Transverse colon (tissue), 4 donors: ENCODE data around the gene TMC5. TPM values are rescaled to one million over a fixed set of nuclear protein-coding genes. Genes with fewer than 3 reads are reported as not detected.
"Not testable (repeated sequence)": the region's sequence is repeated elsewhere in the genome, so short reads cannot be mapped to it uniquely, and the experiment has no call there.

ENCODE experiments used
- DNase-seq: peaks from one replicate; pipeline ENCODE4 v3.0.0-alpha.2; 2019
- H3K27ac ChIP-seq, 4 donors: fragments of 200-600 bp; sonication (generic); 2 replicates each; pipeline ENCODE4 v1.5.1; 2016 to 2018; ENCODE audit warnings: inconsistent platforms in 4 of 4
- H3K27me3 ChIP-seq: fragments of 200-600 bp; sonication (generic); 2 replicates; pipeline ENCODE4 v1.5.1; 2017; ENCODE audit warnings: inconsistent platforms
- H3K36me3 ChIP-seq, 4 donors: fragments of 200-600 bp; sonication (generic); 2 replicates each; pipeline ENCODE4 v1.5.1; 2017 to 2019; ENCODE audit warnings: inconsistent platforms in 4 of 4
- H3K4me1 ChIP-seq, 4 donors: fragments of 200-600 bp; sonication (generic); 2 replicates each; pipeline ENCODE4 v1.5.1; 2017 to 2020; ENCODE audit warnings: inconsistent platforms in 4 of 4
- H3K4me3 ChIP-seq, 4 donors: fragments of 200-600 bp; sonication (generic); 1 replicate in 1 of 4; 2 replicates in 3 of 4; pipeline versions ENCODE4 v1.5.1 to v1.6.1; 2017 to 2019; ENCODE audit warnings: inconsistent platforms in 4 of 4
- H3K9me3 ChIP-seq, 2 donors: fragments of 200-600 bp; sonication (generic); 2 replicates each; pipeline ENCODE4 v1.5.1; 2017 to 2019; ENCODE audit warnings: inconsistent platforms in 2 of 2
- CTCF ChIP-seq, 5 experiments: fragments of 200-600 bp in 3 of 5; fragments of 450-650 bp in 2 of 5; sonication (generic) in 3 of 5; IDR thresholded peaks; 1 replicate in 2 of 5; 2 replicates in 3 of 5; pipeline ENCODE4 v1.5.1; 2016 to 2017; ENCODE audit warnings: antibody characterized with exemption in 5 of 5, inconsistent platforms in 3 of 5, mild to moderate bottlenecking in 2 of 5, moderate library complexity in 1 of 5
- EP300 ChIP-seq: sonication (generic); formaldehyde crosslinking; IDR thresholded peaks from one replicate; pipeline ENCODE4 v1.6.1; 2017; ENCODE audit warnings: antibody characterized with exemption, low read depth
- POLR2A ChIP-seq: fragments of 450-650 bp; IDR thresholded peaks from one replicate; pipeline ENCODE4 v1.6.1; 2016; ENCODE audit warnings: antibody characterized with exemption, mild to moderate bottlenecking, moderate library complexity
- POLR2AphosphoS5 ChIP-seq, 3 donors: sonication (generic); formaldehyde crosslinking; IDR thresholded peaks; one replicate each; pipeline ENCODE4 v1.6.1; 2016; ENCODE audit warnings: antibody characterized with exemption in 3 of 3
- WGBS, 2 donors: methylation state at CpG; one replicate each; pipeline ENCODE4 v1.1.5; 2018; ENCODE audit warnings: low coverage in 1 of 2; 5-methylcytosine and 5-hydroxymethylcytosine counted together
- in situ Hi-C, 4 donors: fragments of 200-750 bp; cut with MboI; loops; one replicate each; pipeline versions ENCODE4 v1.15.0 to v1.15.1; 2017; ENCODE audit warnings: low sequenced_read_pairs in 3 of 4, low pct_ligation_motif_present in 1 of 4, low pct_unique_long_range_greater_than_20kb in 1 of 4
- intact Hi-C: fragments of 100-400 bp; cut with DNase I; formaldehyde crosslinking; loops from one replicate; pipeline ENCODE4 v1.15.1; 2023; ENCODE audit warnings: low total_unique reads
- total RNA-seq, 4 donors: library from RNA; depleted of rRNA; stranded (reverse); fragments of >200 nt; gene quantifications; one replicate each; pipeline ENCODE4 v1.1.0, GENCODE V29; 2016

TMC5 gene
- total RNA-seq, 4 donors from 2014 or later, result 14.5 to 94.6 (median 82.4) TPM

DNA sequence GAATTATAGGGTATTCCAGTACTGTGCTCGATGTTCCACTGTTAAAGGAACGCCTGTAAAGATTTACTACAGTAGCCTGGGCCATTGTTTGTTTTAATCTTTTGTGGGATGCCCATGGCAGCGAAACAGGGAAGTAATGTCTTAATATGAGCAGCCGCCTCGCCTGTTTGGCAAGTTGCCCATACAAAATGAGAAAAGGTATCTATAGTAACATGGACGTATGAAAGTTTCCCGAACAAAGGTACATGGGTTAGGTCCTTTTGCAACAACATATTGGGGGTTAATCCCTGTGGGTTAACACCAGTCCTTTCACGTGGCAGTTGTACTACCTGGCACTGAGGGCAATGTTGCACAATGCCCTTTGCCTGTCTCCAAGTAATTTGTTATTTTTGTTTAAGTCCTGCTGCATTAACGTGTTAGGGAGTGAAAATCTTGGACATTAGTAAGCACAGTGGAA is 21.1 kb upstream of the TMC5 start:
- intact Hi-C loops, result no loop called here
- TF ChIP-seq POLR2AphosphoS5 (IDR thresholded peaks at IDR 0.05) (peak in 2 of 3 donors; percentile 49 to 56), POLR2A (no peak), EP300 (peak; percentile 13), CTCF (IDR thresholded peaks at IDR 0.05) (no peak)
- Histone ChIP-seq H3K27me3 (peaks cover 4% of the 10 kb centered on the region), H3K36me3 (no peaks in the 10 kb centered on the region), H3K4me1 (peaks cover 2 to 41% (median 24%) of the 10 kb centered on the region in 4 donors), H3K27ac (peak overlapping the region; percentile 68 to 92 (median 85)), H3K9me3 (peaks cover 7 to 12% of the 10 kb centered on the region in 2 donors), H3K4me3 (peak overlapping the region in 1 of 4 donors; percentile 14)
- in situ Hi-C loops, result no loop called here
- DNase-seq, result peak; percentile 84
- 16 to 18% methylated on average over 6 to 9 of the region's 9 CpGs for WGBS, 2 donors

- in situ Hi-C loops, intact Hi-C loops, H3K27me3 ChIP-seq, H3K4me3 ChIP-seq, H3K36me3 ChIP-seq, DNase-seq: not testable (repeated sequence)
- Histone ChIP-seq H3K9me3 (peaks cover 10 to 19% of the 10 kb centered on the region in 2 donors), H3K4me1 (peaks cover 2 to 41% (median 24%) of the 10 kb centered on the region in 4 donors), H3K27ac (peak overlapping the region; percentile 68 to 92 (median 85))
- 41 to 58% methylated on average over 2 of the region's 2 CpGs for WGBS, 2 donors
These were observed 20.3 kb upstream of the TMC5 start for GRCh38 chr16:19397373-19397772.

DNA sequence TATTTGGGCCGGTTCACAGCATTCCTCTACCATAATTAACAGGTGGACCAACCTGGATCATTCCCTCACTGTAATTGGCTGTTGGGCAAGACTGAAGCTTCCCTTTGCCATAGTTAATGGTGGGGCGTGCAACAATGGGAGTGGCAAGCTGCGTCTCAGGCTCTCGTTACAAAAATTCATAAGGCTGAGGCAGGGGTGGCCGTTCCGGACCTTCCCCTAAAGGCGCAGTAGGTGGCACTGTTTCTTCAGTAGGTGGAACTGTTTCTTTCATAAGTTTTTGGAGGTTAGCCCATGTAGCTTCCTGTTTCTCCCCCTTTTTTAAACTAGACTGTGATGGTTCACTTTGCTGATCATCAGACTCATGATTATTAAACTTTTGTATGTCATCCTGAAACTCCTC is 17.0 kb upstream of the TMC5 start:
- Histone ChIP-seq H3K27me3 (no peaks in the 10 kb centered on the region), H3K4me1 (peaks cover under 1 to 13% (median 8%) of the 10 kb centered on the region in 4 donors), H3K4me3 (no peak overlapping the region), H3K36me3 (no peaks in the 10 kb centered on the region), H3K9me3 (peaks cover 10 to 20% of the 10 kb centered on the region in 2 donors), H3K27ac (no peak overlapping the region)
- no peak for TF ChIP-seq CTCF (IDR thresholded peaks at IDR 0.05)
- no peak for TF ChIP-seq POLR2AphosphoS5 (IDR thresholded peaks at IDR 0.05)
- no peak for TF ChIP-seq EP300
- TF ChIP-seq POLR2A, result no peak
- 72% methylated on average over 7 of the region's 7 CpGs; no CpG with 5 or more reads in 1 of the 2 donors for WGBS, 2 donors
- no peak for DNase-seq
- intact Hi-C loops (no loop called here), in situ Hi-C loops (no loop called here)

DNA sequence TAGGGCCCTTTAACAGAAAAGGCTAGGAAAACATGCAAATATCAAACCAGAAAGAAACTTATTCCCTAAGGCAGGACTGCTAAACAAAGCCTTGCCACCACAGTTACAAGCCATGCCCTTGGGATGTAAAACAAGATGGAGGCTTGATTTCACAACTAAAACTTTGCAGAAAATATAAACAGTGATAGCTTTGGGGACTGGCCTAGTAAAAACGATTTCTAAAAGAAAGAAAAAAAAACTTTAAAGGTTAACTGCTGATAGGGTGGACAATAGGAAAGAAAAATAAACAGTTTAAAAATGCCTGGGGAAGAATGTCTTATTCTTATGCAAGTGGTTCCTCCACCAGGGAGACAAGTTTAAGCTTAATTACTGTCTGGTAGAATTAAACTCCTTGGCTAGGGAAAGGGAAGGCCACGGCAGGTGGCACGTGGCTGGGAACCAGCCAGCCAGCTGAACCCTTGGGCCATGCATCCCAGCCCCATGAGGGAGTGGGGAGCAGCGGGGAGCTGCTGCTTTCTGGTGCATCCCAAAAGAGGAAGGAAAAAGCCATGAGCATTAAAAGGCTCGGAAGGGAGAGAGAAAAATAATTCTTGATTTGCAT is 10.7 kb upstream of the TMC5 start:
- H3K27me3 ChIP-seq, result peaks cover 30% of the 10 kb centered on the region
- TF ChIP-seq EP300 (no peak), POLR2A (no peak), CTCF (IDR thresholded peaks at IDR 0.05) (no peak)
- H3K4me1 ChIP-seq, result peaks cover 0 to 20% (median 10%) of the 10 kb centered on the region in 4 donors
- in situ Hi-C loops (no loop called here), intact Hi-C loops (no loop called here)
- WGBS, 2 donors, result 70 to 71% methylated on average over 5 of the region's 5 CpGs
- DNase-seq, result no peak
- no peaks in the 10 kb centered on the region for H3K36me3 ChIP-seq
- no peak overlapping the region for H3K27ac ChIP-seq
- peaks cover 0 to 12% of the 10 kb centered on the region in 2 donors for H3K9me3 ChIP-seq
- H3K4me3 ChIP-seq, result no peak overlapping the region
